Activated naive CD8-positive, alpha-beta T cell treated with anti-CD3 and anti-CD28 coated beads for 36 hours (primary cell): ENCODE data around the gene ATXN7L3. TPM values are rescaled to one million over a fixed set of nuclear protein-coding genes. Genes with fewer than 3 reads are reported as not detected.
"Not testable (repeated sequence)": the region's sequence is repeated elsewhere in the genome, so short reads cannot be mapped to it uniquely, and the experiment has no call there.

ENCODE experiments used
- DNase-seq: peaks from one replicate; pipeline ENCODE4 v3.0.0; 2021
- H3K27ac Mint-ChIP-seq: one replicate; pipeline ENCODE4 v1.8.0; 2022; ENCODE audit warnings: mild to moderate bottlenecking, moderate library complexity, mixed read lengths
- H3K27me3 Mint-ChIP-seq: one replicate; pipeline ENCODE4 v1.8.0; 2022; ENCODE audit warnings: mild to moderate bottlenecking, mixed read lengths
- H3K36me3 Mint-ChIP-seq: one replicate; pipeline ENCODE4 v1.8.0; 2021; ENCODE audit warnings: mild to moderate bottlenecking, mixed read lengths
- H3K4me1 Mint-ChIP-seq: one replicate; pipeline ENCODE4 v1.8.0; 2021; ENCODE audit warnings: mixed read lengths
- H3K4me3 Mint-ChIP-seq: one replicate; pipeline ENCODE4 v1.8.0; 2022; ENCODE audit warnings: mild to moderate bottlenecking, moderate library complexity, mixed read lengths
- H3K9me3 Mint-ChIP-seq: one replicate; pipeline ENCODE4 v1.8.0; 2022; ENCODE audit warnings: mixed read lengths
- total RNA-seq, 2 experiments: library from RNA; stranded (reverse); gene quantifications; one replicate each; pipeline ENCODE4 v1.2.3, GENCODE V29; 2021

ATXN7L3 gene
- total RNA-seq, 2 experiments from 2014 or later, result 78.7 to 83.4 TPM

DNA sequence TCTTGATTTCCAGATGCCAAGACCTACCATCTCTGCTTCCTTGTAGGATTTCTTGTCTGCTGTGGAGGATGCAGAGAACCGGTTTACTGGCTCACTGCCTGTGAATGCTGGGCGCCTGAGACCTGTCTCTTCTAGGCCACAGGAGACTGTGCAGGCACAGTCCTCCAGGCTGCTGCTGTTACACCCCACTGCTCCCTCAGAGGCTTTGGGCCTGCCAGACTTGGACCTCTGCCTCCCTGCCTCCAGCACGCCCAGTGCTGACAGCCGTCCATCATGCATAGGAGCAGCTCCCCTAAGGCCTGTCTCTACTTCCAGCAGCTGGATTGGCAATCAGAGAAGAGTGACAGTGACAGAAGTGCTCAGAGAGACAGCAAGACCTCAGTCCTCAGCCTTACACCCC, 51.9 kb downstream of the ATXN7L3 start:
- Mint-ChIP-seq H3K4me1 (peaks cover 2% of the 10 kb centered on the region), H3K4me3 (no peak overlapping the region), H3K36me3 (peaks cover 30% of the 10 kb centered on the region), H3K9me3 (no peaks in the 10 kb centered on the region), H3K27ac (no peak overlapping the region), H3K27me3 (no peaks in the 10 kb centered on the region)
- no peak for DNase-seq

GRCh38 chr17:44146375-44147346, 53.0 kb downstream of the ATXN7L3 start:
- H3K36me3 Mint-ChIP-seq, result peaks cover 33% of the 10 kb centered on the region
- no peaks in the 10 kb centered on the region for H3K9me3 Mint-ChIP-seq
- H3K27me3 Mint-ChIP-seq, result peaks cover under 1% of the 10 kb centered on the region
- no peak for DNase-seq
- no peak overlapping the region for H3K27ac Mint-ChIP-seq
- no peak overlapping the region for H3K4me3 Mint-ChIP-seq
- peaks cover 6% of the 10 kb centered on the region for H3K4me1 Mint-ChIP-seq

GRCh38 chr17:44144966-44145739, 54.5 kb downstream of the ATXN7L3 start:
- H3K4me1 Mint-ChIP-seq, result peaks cover 8% of the 10 kb centered on the region
- H3K36me3 Mint-ChIP-seq, result peaks cover 29% of the 10 kb centered on the region
- H3K4me3 Mint-ChIP-seq, result no peak overlapping the region
- no peaks in the 10 kb centered on the region for H3K9me3 Mint-ChIP-seq
- H3K27ac Mint-ChIP-seq, result no peak overlapping the region
- peaks cover 6% of the 10 kb centered on the region for H3K27me3 Mint-ChIP-seq
- no peak for DNase-seq

DNA sequence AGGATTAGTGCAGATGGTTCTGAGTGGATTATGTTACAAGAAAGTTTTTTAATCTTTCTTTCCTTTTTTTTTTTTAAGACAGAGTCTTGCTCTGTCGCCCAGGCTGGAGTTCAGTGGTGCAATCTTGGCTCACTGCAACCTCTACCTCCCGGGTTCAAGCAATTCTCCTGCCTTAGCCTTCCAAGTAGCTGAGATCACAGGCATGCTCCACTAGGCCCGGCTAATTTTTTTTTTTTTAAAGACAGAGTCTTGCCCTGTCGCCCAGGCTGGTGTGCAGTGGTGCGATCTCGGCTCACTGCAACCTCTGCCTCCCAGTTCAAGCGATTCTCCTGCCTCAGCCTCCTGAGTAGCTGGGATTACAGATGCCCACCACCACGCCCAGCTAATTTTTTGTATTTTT, 55.8 kb downstream of the ATXN7L3 start:
- not testable (repeated sequence) for H3K4me1 Mint-ChIP-seq, H3K9me3 Mint-ChIP-seq, DNase-seq, H3K27ac Mint-ChIP-seq, H3K27me3 Mint-ChIP-seq
- Mint-ChIP-seq H3K36me3 (peaks cover 24% of the 10 kb centered on the region), H3K4me3 (peak overlapping the region; percentile 18)

Other genes starting within 250 kb of the ATXN7L3 start
- gene PYY, start 245.9 kb downstream of the ATXN7L3 start, total RNA-seq, result not detected
- gene NAGS, start 195.3 kb downstream of the ATXN7L3 start, total RNA-seq, result 1 to 10 TPM in 1 of 2 experiments, under 1 TPM in 1; 0.82 to 1.1 TPM
- gene TMEM101, start 184.9 kb downstream of the ATXN7L3 start, total RNA-seq, result 10 to 100 TPM; 22.7 to 26.9 TPM
- 100 to 1,000 TPM; 103 to 110 TPM for gene LSM12, start 133.2 kb downstream of the ATXN7L3 start, total RNA-seq
- gene G6PC3, start 129.1 kb downstream of the ATXN7L3 start, total RNA-seq, result 10 to 100 TPM; 30.8 to 31.1 TPM
- 10 to 100 TPM; 18.2 to 18.7 TPM for gene HDAC5, start 76.2 kb downstream of the ATXN7L3 start, total RNA-seq
- 10 to 100 TPM; 18.5 to 20.1 TPM for gene HROB, start 58.0 kb downstream of the ATXN7L3 start, total RNA-seq
- not detected for gene ASB16, start 29.2 kb downstream of the ATXN7L3 start, total RNA-seq
- gene TMUB2, start 12.9 kb downstream of the ATXN7L3 start, total RNA-seq, result 10 to 100 TPM; 17.1 to 18.2 TPM
- 100 to 1,000 TPM; 158 to 169 TPM for gene UBTF, start 19.8 kb upstream of the ATXN7L3 start, total RNA-seq
- not detected for gene SLC4A1, start 68.3 kb upstream of the ATXN7L3 start, total RNA-seq
- gene RUNDC3A, start 108.7 kb upstream of the ATXN7L3 start, total RNA-seq, result under 1 TPM; 0.08 to 0.16 TPM
- 100 to 1,000 TPM; 193 to 200 TPM for gene SLC25A39, start 124.9 kb upstream of the ATXN7L3 start, total RNA-seq
- gene GRN, start 145.4 kb upstream of the ATXN7L3 start, total RNA-seq, result 10 to 100 TPM; 34.4 to 36.1 TPM
- gene FAM171A2, start 164.0 kb upstream of the ATXN7L3 start, total RNA-seq, result under 1 TPM; 0.14 to 0.19 TPM
- gene ITGA2B, start 189.8 kb upstream of the ATXN7L3 start, total RNA-seq, result under 1 TPM; 0.36 to 0.62 TPM